ENCODE measurements around the gene EGFLAM. TPM values are rescaled to one million over a fixed set of nuclear protein-coding genes. Genes with fewer than 3 reads are reported as not detected.

Gene EGFLAM
- total RNA-seq, 4 donors from 2014 or later, result 0.41 to 1.9 TPM; not detected in 2

DNA sequence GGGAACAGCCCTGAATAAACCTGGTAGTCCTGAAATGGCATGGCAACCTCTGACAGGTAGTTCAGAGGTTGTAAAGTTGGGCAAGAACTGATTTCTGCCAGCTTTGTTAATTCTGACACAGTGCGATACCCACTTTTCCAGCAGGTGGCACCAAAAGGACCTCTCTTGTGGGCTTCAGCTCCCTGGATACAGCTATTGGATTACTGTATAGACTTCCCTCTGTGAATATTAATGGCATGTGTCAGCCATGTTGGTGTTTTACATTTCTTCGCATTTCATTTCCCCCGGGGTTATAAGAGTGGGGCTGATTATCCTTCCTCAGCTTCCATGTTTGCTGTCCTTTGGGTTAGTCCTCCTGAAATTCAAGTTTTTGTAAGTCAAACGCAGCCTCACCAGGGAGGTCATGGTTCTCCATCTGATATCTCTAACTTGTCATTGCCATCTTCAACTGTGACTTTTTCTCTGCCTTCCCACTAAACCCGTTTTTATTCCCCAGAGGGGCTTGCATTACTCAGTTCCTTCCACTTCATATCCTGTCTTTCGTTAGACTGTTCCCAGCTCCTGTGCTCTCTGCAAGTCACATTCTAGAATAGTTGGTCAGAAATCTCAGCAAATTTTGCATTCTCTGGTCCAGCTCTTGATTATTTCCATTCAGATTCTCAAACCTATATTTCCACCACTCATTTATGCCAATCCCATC lies 162.5 kb downstream of the EGFLAM start:
- DNase-seq, result peak; percentile 36

DNA sequence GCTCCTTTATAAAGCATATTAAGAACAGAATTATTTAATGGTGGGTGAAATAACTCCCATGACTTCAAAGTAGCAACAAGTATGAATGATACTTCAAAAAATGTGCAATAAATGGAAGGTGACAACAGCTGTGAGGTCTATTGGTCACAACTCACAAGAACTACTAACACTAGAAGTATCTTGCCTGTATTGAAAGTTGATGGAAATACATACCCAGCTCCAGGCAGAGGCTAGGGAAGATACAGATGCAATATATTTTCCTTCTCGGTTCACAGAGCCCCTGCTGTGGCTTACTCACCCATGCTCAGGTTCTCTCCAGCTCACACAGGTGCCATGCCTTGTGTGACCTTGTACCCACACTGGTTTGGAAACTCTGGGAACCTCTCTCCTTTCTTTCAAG lies 164.3 kb downstream of the EGFLAM start:
- TF ChIP-seq, protein P1, sequence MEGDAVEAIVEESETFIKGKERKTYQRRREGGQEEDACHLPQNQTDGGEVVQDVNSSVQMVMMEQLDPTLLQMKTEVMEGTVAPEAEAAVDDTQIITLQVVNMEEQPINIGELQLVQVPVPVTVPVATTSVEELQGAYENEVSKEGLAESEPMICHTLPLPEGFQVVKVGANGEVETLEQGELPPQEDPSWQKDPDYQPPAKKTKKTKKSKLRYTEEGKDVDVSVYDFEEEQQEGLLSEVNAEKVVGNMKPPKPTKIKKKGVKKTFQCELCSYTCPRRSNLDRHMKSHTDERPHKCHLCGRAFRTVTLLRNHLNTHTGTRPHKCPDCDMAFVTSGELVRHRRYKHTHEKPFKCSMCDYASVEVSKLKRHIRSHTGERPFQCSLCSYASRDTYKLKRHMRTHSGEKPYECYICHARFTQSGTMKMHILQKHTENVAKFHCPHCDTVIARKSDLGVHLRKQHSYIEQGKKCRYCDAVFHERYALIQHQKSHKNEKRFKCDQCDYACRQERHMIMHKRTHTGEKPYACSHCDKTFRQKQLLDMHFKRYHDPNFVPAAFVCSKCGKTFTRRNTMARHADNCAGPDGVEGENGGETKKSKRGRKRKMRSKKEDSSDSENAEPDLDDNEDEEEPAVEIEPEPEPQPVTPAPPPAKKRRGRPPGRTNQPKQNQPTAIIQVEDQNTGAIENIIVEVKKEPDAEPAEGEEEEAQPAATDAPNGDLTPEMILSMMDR (IDR thresholded peaks at IDR 0.05), result no peak
- TF ChIP-seq EP300 (IDR thresholded peaks at IDR 0.05; ENCODE audit: low read depth) (no peak), POLR2A (IDR thresholded peaks at IDR 0.05) (no peak), POLR2AphosphoS5 (IDR thresholded peaks at IDR 0.05) (no peak)
- H3K27me3 ChIP-seq, result no peaks in the 10 kb centered on the region
- no peak overlapping the region for H3K4me3 ChIP-seq
- in situ Hi-C loops (cut with MboI; ENCODE audit: low pct_ligation_motif_present in 1 of 4, low pct_unique_long_range_greater_than_20kb in 1 of 4, low sequenced_read_pairs in 3 of 4) (no loop called here), intact Hi-C loops (cut with DNase I; ENCODE audit: low total_unique reads) (no loop called here)
- WGBS, 2 donors (ENCODE audit: low coverage in 1 of 2), result 46 to 67% methylated on average over 1 of the region's 1 CpG
- no peaks in the 10 kb centered on the region for H3K9me3 ChIP-seq
- no peak for DNase-seq
- no peaks in the 10 kb centered on the region for H3K36me3 ChIP-seq
- H3K4me1 ChIP-seq, result no peaks in the 10 kb centered on the region
- no peak overlapping the region for H3K27ac ChIP-seq

More for the DNA sequence above, 162.5 kb downstream of the EGFLAM start:
- no peaks in the 10 kb centered on the region for H3K4me1 ChIP-seq
- H3K9me3 ChIP-seq, result no peaks in the 10 kb centered on the region
- no peaks in the 10 kb centered on the region for H3K36me3 ChIP-seq
- no peak overlapping the region for H3K4me3 ChIP-seq
- intact Hi-C loops (cut with DNase I; ENCODE audit: low total_unique reads), result no loop called here
- no peaks in the 10 kb centered on the region for H3K27me3 ChIP-seq
- H3K27ac ChIP-seq, result no peak overlapping the region
- 35 to 48% methylated on average over 2 to 6 of the region's 6 CpGs for WGBS, 2 donors (ENCODE audit: low coverage in 1 of 2)
- in situ Hi-C loops (cut with MboI; ENCODE audit: low pct_ligation_motif_present in 1 of 4, low pct_unique_long_range_greater_than_20kb in 1 of 4, low sequenced_read_pairs in 3 of 4), result no loop called here
- TF ChIP-seq POLR2A (IDR thresholded peaks at IDR 0.05), result no peak
- no peak for TF ChIP-seq EP300 (IDR thresholded peaks at IDR 0.05; ENCODE audit: low read depth)
- no peak for TF ChIP-seq POLR2AphosphoS5 (IDR thresholded peaks at IDR 0.05)
- TF ChIP-seq, protein P1 (IDR thresholded peaks at IDR 0.05), result peak; percentile 43 to 61 (median 56)

DNA sequence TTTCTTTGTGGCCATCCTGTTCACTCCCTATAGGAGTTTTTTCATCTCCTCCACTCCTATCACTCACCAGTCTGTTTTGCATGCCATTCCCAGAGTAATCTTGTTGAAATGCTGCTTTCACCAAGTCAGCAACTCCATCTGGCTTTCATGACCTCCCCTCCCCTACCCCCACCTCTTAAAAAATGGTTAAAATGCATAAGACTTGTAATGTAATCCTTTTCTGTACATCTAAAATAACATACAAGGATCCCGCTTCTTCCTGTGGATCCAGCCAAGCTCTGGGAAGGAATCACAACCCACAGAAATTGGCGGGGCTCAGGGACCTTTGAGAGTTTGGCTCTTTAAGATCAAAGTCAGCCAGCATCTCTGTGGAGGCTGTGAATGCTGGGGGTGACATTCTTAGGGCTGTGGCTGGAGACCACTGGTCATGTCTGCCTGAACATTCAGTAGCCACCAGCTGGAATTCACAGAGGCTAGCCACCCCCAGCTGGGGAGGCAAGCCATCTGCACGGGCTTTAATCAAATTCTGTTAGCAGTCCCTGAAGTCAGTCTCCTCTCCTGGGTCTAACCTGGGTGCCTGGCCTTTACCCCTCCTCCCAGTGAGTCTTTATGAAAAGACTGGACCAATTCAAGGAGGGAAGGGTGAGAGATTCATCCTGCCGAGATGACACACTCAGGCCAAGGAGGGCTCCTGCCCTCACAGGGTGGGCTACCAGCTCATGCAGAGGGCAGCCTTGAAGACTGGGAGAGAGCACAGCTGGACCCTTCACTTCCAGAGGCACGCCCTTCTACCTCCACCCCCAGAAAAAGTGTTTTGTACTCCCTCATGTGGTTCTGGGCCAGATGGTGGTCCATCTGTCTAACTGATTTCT lies 165.2 kb downstream of the EGFLAM start:
- Histone ChIP-seq H3K27me3 (no peaks in the 10 kb centered on the region), H3K36me3 (no peaks in the 10 kb centered on the region), H3K27ac (no peak overlapping the region), H3K9me3 (no peaks in the 10 kb centered on the region), H3K4me3 (no peak overlapping the region), H3K4me1 (no peaks in the 10 kb centered on the region)
- intact Hi-C loops (cut with DNase I; ENCODE audit: low total_unique reads) (no loop called here), in situ Hi-C loops (cut with MboI; ENCODE audit: low pct_ligation_motif_present in 1 of 4, low pct_unique_long_range_greater_than_20kb in 1 of 4, low sequenced_read_pairs in 3 of 4) (no loop called here)
- WGBS, 2 donors (ENCODE audit: low coverage in 1 of 2), result 79 to 100% methylated on average over 1 to 5 of the region's 5 CpGs
- DNase-seq, result no peak
- TF ChIP-seq POLR2AphosphoS5 (IDR thresholded peaks at IDR 0.05), result no peak
- no peak for TF ChIP-seq EP300 (IDR thresholded peaks at IDR 0.05; ENCODE audit: low read depth)
- TF ChIP-seq, protein P1 (IDR thresholded peaks at IDR 0.05), result no peak
